ENCODE data around the gene CLN3.

DNA sequence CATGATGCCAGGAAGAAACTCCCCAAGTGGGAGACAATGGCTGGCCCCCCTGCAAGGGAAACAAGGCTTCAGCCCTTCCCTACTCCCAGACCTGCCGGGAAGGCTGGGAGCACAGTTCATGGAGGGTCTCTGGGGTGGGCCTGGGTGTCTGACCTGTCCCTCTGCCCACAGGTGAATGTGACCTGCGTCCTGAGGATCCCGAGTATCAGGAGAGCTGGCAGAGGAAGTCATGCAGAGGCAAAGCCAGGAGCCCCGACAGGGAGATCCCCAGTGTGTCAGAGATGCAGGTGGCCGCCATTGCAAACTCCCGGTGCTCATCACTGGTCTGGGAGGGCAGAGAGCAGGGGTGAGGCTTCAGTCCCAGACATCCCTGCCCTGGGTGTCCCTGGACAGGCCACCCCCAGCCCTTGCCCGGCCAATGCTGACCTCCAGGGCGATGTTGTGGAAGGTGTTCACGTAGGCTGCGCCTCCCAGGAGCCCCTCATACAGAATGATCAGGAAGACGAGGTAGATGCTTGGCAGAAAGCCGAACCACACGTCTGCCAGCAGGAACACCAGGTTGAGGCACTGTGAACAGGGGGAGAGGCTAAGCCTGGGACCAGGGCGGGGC is 14.5 kb downstream of the CLN3 start:
- TF ChIP-seq, protein P1, sequence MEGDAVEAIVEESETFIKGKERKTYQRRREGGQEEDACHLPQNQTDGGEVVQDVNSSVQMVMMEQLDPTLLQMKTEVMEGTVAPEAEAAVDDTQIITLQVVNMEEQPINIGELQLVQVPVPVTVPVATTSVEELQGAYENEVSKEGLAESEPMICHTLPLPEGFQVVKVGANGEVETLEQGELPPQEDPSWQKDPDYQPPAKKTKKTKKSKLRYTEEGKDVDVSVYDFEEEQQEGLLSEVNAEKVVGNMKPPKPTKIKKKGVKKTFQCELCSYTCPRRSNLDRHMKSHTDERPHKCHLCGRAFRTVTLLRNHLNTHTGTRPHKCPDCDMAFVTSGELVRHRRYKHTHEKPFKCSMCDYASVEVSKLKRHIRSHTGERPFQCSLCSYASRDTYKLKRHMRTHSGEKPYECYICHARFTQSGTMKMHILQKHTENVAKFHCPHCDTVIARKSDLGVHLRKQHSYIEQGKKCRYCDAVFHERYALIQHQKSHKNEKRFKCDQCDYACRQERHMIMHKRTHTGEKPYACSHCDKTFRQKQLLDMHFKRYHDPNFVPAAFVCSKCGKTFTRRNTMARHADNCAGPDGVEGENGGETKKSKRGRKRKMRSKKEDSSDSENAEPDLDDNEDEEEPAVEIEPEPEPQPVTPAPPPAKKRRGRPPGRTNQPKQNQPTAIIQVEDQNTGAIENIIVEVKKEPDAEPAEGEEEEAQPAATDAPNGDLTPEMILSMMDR (IDR thresholded peaks at IDR 0.05; ENCODE audit: insufficient read depth, low read length, poor library complexity, severe bottlenecking), result no peak
- TF ChIP-seq EZH2phosphoT487 (conservative IDR thresholded peaks at IDR 0.05; ENCODE audit: low read length), result no peak

Data from SU-DHL-6 (cell line).